Measurements from ENCODE around the gene DOCK8.

DOCK8 gene

GRCh38 chr9:479304-479970, 264.8 kb downstream of the DOCK8 start:
- H3K4me3 ChIP-seq (ENCODE audit: control insufficient read depth, low read depth, low read length) = no peak overlapping the region
- no peak for TF ChIP-seq CTCF (conservative IDR thresholded peaks at IDR 0.05; ENCODE audit: control insufficient read depth, insufficient read depth, low read depth, low read length)
- no peak for DNase-seq (ENCODE audit: low read depth)

GRCh38 chr9:479971-480350, 265.3 kb downstream of the DOCK8 start:
- H3K4me3 ChIP-seq (ENCODE audit: control insufficient read depth, low read depth, low read length) = no peak overlapping the region
- no peak for DNase-seq (ENCODE audit: low read depth)
- TF ChIP-seq CTCF (conservative IDR thresholded peaks at IDR 0.05; ENCODE audit: control insufficient read depth, insufficient read depth, low read depth, low read length) = no peak

DNA sequence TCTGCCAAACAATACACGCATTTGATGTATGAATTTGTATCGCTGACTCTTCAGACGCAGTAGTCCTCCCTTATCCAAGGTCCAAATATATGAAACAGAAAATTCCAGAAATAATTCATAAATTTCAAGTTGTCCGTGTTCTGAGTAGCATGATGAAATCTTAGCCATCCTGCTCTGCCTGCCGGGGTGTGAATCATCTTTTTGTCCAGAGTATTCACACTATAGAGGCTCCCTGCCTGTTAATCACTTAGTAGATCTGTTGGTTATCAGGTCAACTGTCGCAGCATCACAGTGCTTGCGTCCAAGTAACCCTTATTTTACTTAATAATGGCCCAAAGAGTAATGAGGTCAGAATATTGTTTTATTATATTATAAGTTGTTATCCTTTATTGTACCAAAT, 268.1 kb downstream of the DOCK8 start:
- no peak overlapping the region for H3K4me3 ChIP-seq (ENCODE audit: control insufficient read depth, low read depth, low read length)
- no peak for DNase-seq (ENCODE audit: low read depth)
- TF ChIP-seq CTCF (conservative IDR thresholded peaks at IDR 0.05; ENCODE audit: control insufficient read depth, insufficient read depth, low read depth, low read length) = no peak

DNA sequence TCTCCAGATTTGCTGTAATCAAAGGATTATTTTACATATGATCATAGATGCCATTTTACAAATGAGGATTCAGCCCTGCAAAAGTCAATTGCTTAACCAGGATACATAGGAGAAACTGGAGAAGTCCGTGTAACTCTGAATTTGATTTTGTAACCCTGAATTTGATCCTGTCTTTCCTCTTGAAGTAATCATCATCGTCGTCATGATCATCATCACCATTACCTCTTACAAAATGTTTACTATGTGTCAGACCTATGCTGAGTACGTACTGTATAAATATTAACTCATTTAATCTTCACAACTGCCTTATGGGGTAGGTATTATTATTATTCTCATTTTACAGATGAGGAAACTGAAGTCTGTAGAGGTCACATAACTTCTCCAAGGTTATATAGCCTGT, 271.5 kb downstream of the DOCK8 start:
- H3K4me3 ChIP-seq (ENCODE audit: control insufficient read depth, low read depth, low read length) = no peak overlapping the region

GRCh38 chr9:487429-487828, 272.8 kb downstream of the DOCK8 start:
- H3K4me3 ChIP-seq (ENCODE audit: control insufficient read depth, low read depth, low read length) = no peak overlapping the region
- no peak for TF ChIP-seq CTCF (conservative IDR thresholded peaks at IDR 0.05; ENCODE audit: control insufficient read depth, insufficient read depth, low read depth, low read length)
- no peak for DNase-seq (ENCODE audit: low read depth)

More for the DNA sequence above, 271.5 kb downstream of the DOCK8 start:
- no peak for DNase-seq (ENCODE audit: low read depth)
- TF ChIP-seq CTCF (conservative IDR thresholded peaks at IDR 0.05; ENCODE audit: control insufficient read depth, insufficient read depth, low read depth, low read length) = no peak

GRCh38 chr9:488448-488847, 273.8 kb downstream of the DOCK8 start:
- DNase-seq (ENCODE audit: low read depth) = no peak
- H3K4me3 ChIP-seq (ENCODE audit: control insufficient read depth, low read depth, low read length) = no peak overlapping the region
- TF ChIP-seq CTCF (conservative IDR thresholded peaks at IDR 0.05; ENCODE audit: control insufficient read depth, insufficient read depth, low read depth, low read length) = no peak
